SK-N-SH (cell line): ENCODE measurements around the gene ANAPC16. TPM values are rescaled to one million over a fixed set of nuclear protein-coding genes. Genes with fewer than 3 reads are reported as not detected.

ENCODE experiments used
- CTCF ChIA-PET: fragments of 300-600, 350-600 bp; formaldehyde crosslinking; extraction: SDS; loops from one replicate; lab custom pipeline; 2021; lab: Yijun Ruan, JAX
- POLR2A ChIA-PET: fragments of 350-600 bp; sonication (Branson Sonifier 250); formaldehyde crosslinking; extraction: SDS; loops from one replicate; lab custom pipeline; 2020; ENCODE audit warnings: antibody characterized with exemption, inconsistent platforms; lab: Yijun Ruan, JAX
- DNase-seq: peaks from one replicate; pipeline ENCODE4 v3.0.0; 2012
- H2AFZ ChIP-seq: fragments of 200-600 bp; sonication (generic); 2 replicates; pipeline ENCODE4 v1.8.1; 2016; ENCODE audit warnings: antibody characterized with exemption, mild to moderate bottlenecking, low read depth
- H3F3A ChIP-seq: fragments of 200-600 bp; sonication (generic); replicated peaks from 2 replicates; pipeline ENCODE3; 2016; ENCODE audit warnings: antibody characterized with exemption, mild to moderate bottlenecking; ENCODE audit not compliant: insufficient read depth
- H3K27ac ChIP-seq, 2 experiments: fragments of 200-500 bp in 1 of 2; fragments of 200-600 bp in 1 of 2; sonication (Bioruptor generic) in 1 of 2; sonication (generic), shearing (Covaris generic) in 1 of 2; 2 replicates each; pipeline versions ENCODE4 v1.5.1 to v1.6.1; 2014 to 2016; ENCODE audit warnings: low read depth in 2 of 2, inconsistent platforms in 1 of 2, low read length in 1 of 2, mild to moderate bottlenecking in 1 of 2, mixed read lengths in 1 of 2
- H3K27me3 ChIP-seq: fragments of 200-600 bp; sonication (generic), shearing (Covaris generic); 2 replicates; pipeline ENCODE4 v1.6.1; 2016; ENCODE audit warnings: mixed run types; ENCODE audit not compliant: insufficient read depth
- H3K36me3 ChIP-seq, 2 experiments: fragments of 200-500 bp in 1 of 2; fragments of 200-600 bp in 1 of 2; sonication (Bioruptor generic) in 1 of 2; sonication (generic) in 1 of 2; replicated peaks in 1 of 2; 2 replicates each; pipeline versions ENCODE3 to v1.5.1; 2014 to 2016; ENCODE audit warnings: low read length in 1 of 2, mild to moderate bottlenecking in 1 of 2; ENCODE audit not compliant: insufficient read depth in 2 of 2, control insufficient read depth in 1 of 2
- H3K4me1 ChIP-seq, 2 experiments: fragments of 200-500 bp in 1 of 2; fragments of 200-600 bp in 1 of 2; sonication (Bioruptor generic) in 1 of 2; sonication (generic), shearing (Covaris generic) in 1 of 2; 2 replicates each; pipeline versions ENCODE4 v1.5.1 to v1.6.1; 2014 to 2016; ENCODE audit warnings: low read depth in 1 of 2, low read length in 1 of 2, mixed run types in 1 of 2; ENCODE audit not compliant: insufficient read depth in 2 of 2, control insufficient read depth in 1 of 2
- H3K4me2 ChIP-seq: fragments of 200-600 bp; sonication (generic), shearing (Covaris generic); 2 replicates; pipeline ENCODE4 v1.6.1; 2017; ENCODE audit warnings: mixed run types
- H3K4me3 ChIP-seq, 2 experiments: fragments of 200-500 bp in 1 of 2; fragments of 200-600 bp in 1 of 2; sonication (Bioruptor generic) in 1 of 2; sonication (generic), shearing (Covaris generic) in 1 of 2; 2 replicates each; pipeline versions ENCODE4 v1.5.1 to v1.8.1; 2014 to 2016; ENCODE audit warnings: low read depth in 2 of 2, inconsistent platforms in 1 of 2, low read length in 1 of 2, mild to moderate bottlenecking in 1 of 2, mixed read lengths in 1 of 2, moderate library complexity in 1 of 2
- H3K79me2 ChIP-seq: fragments of 200-600 bp; sonication (generic); 2 replicates; pipeline ENCODE4 v1.8.1; 2017; ENCODE audit warnings: mild to moderate bottlenecking; ENCODE audit not compliant: insufficient read depth
- H3K9ac ChIP-seq: fragments of 200-600 bp; sonication (generic); 2 replicates; pipeline ENCODE4 v1.6.1; 2017; ENCODE audit warnings: mixed run types
- H3K9me2 ChIP-seq: fragments of 200-600 bp; sonication (generic); 2 replicates; pipeline ENCODE4 v1.6.1; 2017; ENCODE audit warnings: mixed run types
- H3K9me3 ChIP-seq: fragments of 200-600 bp; sonication (generic); 2 replicates; pipeline ENCODE4 v1.6.1; 2017; ENCODE audit warnings: mixed run types, mild to moderate bottlenecking, moderate library complexity
- H4K20me1 ChIP-seq: fragments of 200-600 bp; sonication (generic); 2 replicates; pipeline ENCODE4 v1.6.1; 2017; ENCODE audit warnings: mild to moderate bottlenecking, mixed run types; ENCODE audit not compliant: insufficient read depth
- ELF1 ChIP-seq: IDR thresholded peaks from 2 replicates; pipeline ENCODE4 v1.4.0; 2012
- EP300 ChIP-seq, 2 experiments: IDR thresholded peaks; 2 replicates each; pipeline versions ENCODE4 v1.4.0 to v1.6.1; 2012; ENCODE audit warnings: borderline replicate concordance in 1 of 2, low read depth in 1 of 2, low read length in 1 of 2
- FOXJ3 ChIP-seq: sonication (generic); formaldehyde crosslinking; IDR thresholded peaks from 2 replicates; pipeline ENCODE4 v1.5.1; 2020; ENCODE audit warnings: mild to moderate bottlenecking, missing genetic modification reagents
- GABPA ChIP-seq: IDR thresholded peaks from 2 replicates; pipeline ENCODE4 v1.4.0; 2012; ENCODE audit warnings: low read depth, mild to moderate bottlenecking
- MXI1 ChIP-seq: IDR thresholded peaks from 2 replicates; pipeline ENCODE4 v1.6.1; 2012; ENCODE audit warnings: mild to moderate bottlenecking, low read depth, low read length, improper control_type of control experiment
- NFIC ChIP-seq: IDR thresholded peaks from 2 replicates; pipeline ENCODE4 v1.4.0; 2012; ENCODE audit warnings: borderline replicate concordance
- NRF1 ChIP-seq: IDR thresholded peaks from 2 replicates; pipeline ENCODE4 v1.6.1; 2012; ENCODE audit warnings: low read depth, mild to moderate bottlenecking, low read length
- RAD21 ChIP-seq: IDR thresholded peaks from 2 replicates; pipeline ENCODE4 v1.6.1; 2012; ENCODE audit warnings: mild to moderate bottlenecking, low read length
- RCOR1 ChIP-seq: fragments of 150-350 bp; IDR thresholded peaks from 2 replicates; pipeline ENCODE4 v1.6.1; 2017; ENCODE audit warnings: antibody characterized with exemption, low read length
- RFX5 ChIP-seq: IDR thresholded peaks from 2 replicates; pipeline ENCODE4 v1.6.1; 2012; ENCODE audit warnings: mild to moderate bottlenecking, improper control_type of control experiment, low read length
- RXRA ChIP-seq: IDR thresholded peaks from 2 replicates; pipeline ENCODE4 v1.4.0; 2012; ENCODE audit warnings: low read depth, mild to moderate bottlenecking, borderline replicate concordance
- SIN3A ChIP-seq: IDR thresholded peaks from 2 replicates; pipeline ENCODE4 v1.6.1; 2012; ENCODE audit warnings: low read depth, mild to moderate bottlenecking, low read length, moderate library complexity, borderline replicate concordance
- TEAD4 ChIP-seq: IDR thresholded peaks from 2 replicates; pipeline ENCODE4 v1.4.0; 2012; ENCODE audit warnings: mild to moderate bottlenecking, borderline replicate concordance; ENCODE audit not compliant: insufficient read depth
- USF1 ChIP-seq: IDR thresholded peaks from 2 replicates; pipeline ENCODE4 v1.4.0; 2012; ENCODE audit warnings: low read depth, borderline replicate concordance
- YY1 ChIP-seq: IDR thresholded peaks from 2 replicates; pipeline ENCODE4 v1.4.0; 2012; ENCODE audit warnings: low read depth, mild to moderate bottlenecking
- ZBTB33 ChIP-seq: IDR thresholded peaks from 2 replicates; pipeline ENCODE4 v1.4.0; 2012; ENCODE audit warnings: low read depth, borderline replicate concordance
- WGBS: methylation state at CpG from one replicate; pipeline ENCODE4 v1.1.6; 2017; ENCODE audit warnings: low lambda C conversion rate; 5-methylcytosine and 5-hydroxymethylcytosine counted together
- polyA plus RNA-seq, 3 experiments: library from polyadenylated mRNA; depleted of rRNA; stranded (reverse); fragments of >200 nt; gene quantifications; 2 replicates each; pipeline ENCODE4 v1.2.3, GENCODE V29; 2012
- TF ChIP-seq, protein P1 (sequence below): IDR thresholded peaks from 2 replicates; pipeline ENCODE4 v1.6.1; 2012; ENCODE audit warnings: mild to moderate bottlenecking, low read depth, low read length, moderate library complexity
- TF ChIP-seq, protein P2 (sequence below): IDR thresholded peaks from 2 replicates; pipeline ENCODE4 v1.4.0; 2012; ENCODE audit warnings: low read depth

Gene ANAPC16
- polyA plus RNA-seq, 1 of the 3 experiments (the other 2 are of a cell fraction) = 45.2 TPM

DNA sequence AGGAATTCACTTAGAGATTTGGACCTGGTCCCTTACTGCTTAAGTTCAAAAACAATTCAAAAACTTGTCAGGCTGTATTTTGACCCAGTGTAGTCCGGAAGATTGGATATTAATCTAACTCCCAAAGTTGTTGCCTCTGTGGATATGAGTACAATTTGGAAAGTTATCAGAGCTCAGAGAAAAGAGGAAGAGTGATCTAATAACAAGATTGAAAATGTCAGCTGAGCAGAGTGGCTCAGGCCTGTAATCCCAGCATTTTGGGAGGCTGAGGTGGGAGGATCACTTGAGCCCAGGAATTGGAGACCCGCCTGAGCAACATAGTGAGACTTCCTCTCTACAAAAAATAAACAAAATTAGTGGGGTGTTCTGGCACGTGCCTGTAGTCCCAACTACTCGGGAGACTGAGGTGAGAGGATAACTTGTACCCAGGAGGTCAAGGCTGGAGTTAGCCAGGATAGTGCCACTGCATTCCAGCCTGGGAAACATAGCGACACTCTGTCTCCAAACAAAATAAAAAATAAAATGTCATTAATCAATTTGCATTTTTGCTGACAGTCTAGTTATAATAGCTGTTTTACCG is 3.5 kb downstream of the ANAPC16 start:
- no peak overlapping the region for H3K27ac ChIP-seq
- peaks cover 54% of the 10 kb centered on the region for H3K79me2 ChIP-seq
- peaks cover 0 to 9% of the 10 kb centered on the region in 2 experiments for H3K36me3 ChIP-seq
- CTCF ChIA-PET = interaction anchor here (0.7 to 5.5 kb wide), 7 partner anchors 9 to 263 kb away, joined by 3 to 37 read pairs (median 4); no protein-coding TSS in a partner anchor
- H3K4me1 ChIP-seq = peaks cover 7 to 11% of the 10 kb centered on the region in 2 experiments; a peak in 2 of 4 replicates
- no peaks in the 10 kb centered on the region for H3K9me3 ChIP-seq
- no peak for TF ChIP-seq USF1
- no peak for TF ChIP-seq RXRA
- no peak for TF ChIP-seq SIN3A
- no peak for TF ChIP-seq YY1
- TF ChIP-seq FOXJ3 (CRISPR knock-in tag) = no peak
- TF ChIP-seq RAD21 = no peak
- TF ChIP-seq, protein P1, sequence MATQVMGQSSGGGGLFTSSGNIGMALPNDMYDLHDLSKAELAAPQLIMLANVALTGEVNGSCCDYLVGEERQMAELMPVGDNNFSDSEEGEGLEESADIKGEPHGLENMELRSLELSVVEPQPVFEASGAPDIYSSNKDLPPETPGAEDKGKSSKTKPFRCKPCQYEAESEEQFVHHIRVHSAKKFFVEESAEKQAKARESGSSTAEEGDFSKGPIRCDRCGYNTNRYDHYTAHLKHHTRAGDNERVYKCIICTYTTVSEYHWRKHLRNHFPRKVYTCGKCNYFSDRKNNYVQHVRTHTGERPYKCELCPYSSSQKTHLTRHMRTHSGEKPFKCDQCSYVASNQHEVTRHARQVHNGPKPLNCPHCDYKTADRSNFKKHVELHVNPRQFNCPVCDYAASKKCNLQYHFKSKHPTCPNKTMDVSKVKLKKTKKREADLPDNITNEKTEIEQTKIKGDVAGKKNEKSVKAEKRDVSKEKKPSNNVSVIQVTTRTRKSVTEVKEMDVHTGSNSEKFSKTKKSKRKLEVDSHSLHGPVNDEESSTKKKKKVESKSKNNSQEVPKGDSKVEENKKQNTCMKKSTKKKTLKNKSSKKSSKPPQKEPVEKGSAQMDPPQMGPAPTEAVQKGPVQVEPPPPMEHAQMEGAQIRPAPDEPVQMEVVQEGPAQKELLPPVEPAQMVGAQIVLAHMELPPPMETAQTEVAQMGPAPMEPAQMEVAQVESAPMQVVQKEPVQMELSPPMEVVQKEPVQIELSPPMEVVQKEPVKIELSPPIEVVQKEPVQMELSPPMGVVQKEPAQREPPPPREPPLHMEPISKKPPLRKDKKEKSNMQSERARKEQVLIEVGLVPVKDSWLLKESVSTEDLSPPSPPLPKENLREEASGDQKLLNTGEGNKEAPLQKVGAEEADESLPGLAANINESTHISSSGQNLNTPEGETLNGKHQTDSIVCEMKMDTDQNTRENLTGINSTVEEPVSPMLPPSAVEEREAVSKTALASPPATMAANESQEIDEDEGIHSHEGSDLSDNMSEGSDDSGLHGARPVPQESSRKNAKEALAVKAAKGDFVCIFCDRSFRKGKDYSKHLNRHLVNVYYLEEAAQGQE = no peak
- no peak for TF ChIP-seq ELF1
- no peak for TF ChIP-seq NFIC
- TF ChIP-seq NRF1 = no peak
- TF ChIP-seq ZBTB33 = no peak
- no peak for TF ChIP-seq GABPA
- no peak for TF ChIP-seq EP300 (IDR thresholded peaks at IDR 0.05; ENCODE audit: borderline replicate concordance in 1 of 2, low read depth in 1 of 2, low read length in 1 of 2)
- no peak for TF ChIP-seq RFX5
- no peak for TF ChIP-seq TEAD4
- TF ChIP-seq MXI1 = no peak
- no peak for TF ChIP-seq RCOR1
- TF ChIP-seq, protein P2, sequence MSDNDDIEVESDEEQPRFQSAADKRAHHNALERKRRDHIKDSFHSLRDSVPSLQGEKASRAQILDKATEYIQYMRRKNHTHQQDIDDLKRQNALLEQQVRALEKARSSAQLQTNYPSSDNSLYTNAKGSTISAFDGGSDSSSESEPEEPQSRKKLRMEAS = no peak
- H3K4me3 ChIP-seq = no peak overlapping the region
- H3K27me3 ChIP-seq = no peaks in the 10 kb centered on the region
- WGBS = 92% methylated on average over 6 of the region's 6 CpGs
- POLR2A ChIA-PET = interaction anchor here (0.9 to 1.3 kb wide), 2 partner anchors 54 to 79 kb away, joined by 3 read pairs; partner anchors contain the start of gene DDIT4
- DNase-seq = no peak
- H3K4me2 ChIP-seq = no peak overlapping the region
- no peak overlapping the region for H2AFZ ChIP-seq
- no peaks in the 10 kb centered on the region for H4K20me1 ChIP-seq
- H3F3A ChIP-seq = peaks cover 17% of the 10 kb centered on the region
- H3K9ac ChIP-seq = no peak overlapping the region
- H3K9me2 ChIP-seq = no peaks in the 10 kb centered on the region
